HG02870 (cell line): ENCODE measurements around the gene DMD.
"Not testable (repeated sequence)": the region's sequence is repeated elsewhere in the genome, so short reads cannot be mapped to it uniquely, and the experiment has no call there.

Experiments
- ATAC-seq: cut with Tn5 transposase; IDR thresholded peaks from one replicate; pipeline ENCODE4 v1.9.1; 2021; ENCODE audit warnings: mild to moderate bottlenecking, moderate library complexity; ENCODE audit not compliant: unreplicated experiment

Gene DMD

DNA sequence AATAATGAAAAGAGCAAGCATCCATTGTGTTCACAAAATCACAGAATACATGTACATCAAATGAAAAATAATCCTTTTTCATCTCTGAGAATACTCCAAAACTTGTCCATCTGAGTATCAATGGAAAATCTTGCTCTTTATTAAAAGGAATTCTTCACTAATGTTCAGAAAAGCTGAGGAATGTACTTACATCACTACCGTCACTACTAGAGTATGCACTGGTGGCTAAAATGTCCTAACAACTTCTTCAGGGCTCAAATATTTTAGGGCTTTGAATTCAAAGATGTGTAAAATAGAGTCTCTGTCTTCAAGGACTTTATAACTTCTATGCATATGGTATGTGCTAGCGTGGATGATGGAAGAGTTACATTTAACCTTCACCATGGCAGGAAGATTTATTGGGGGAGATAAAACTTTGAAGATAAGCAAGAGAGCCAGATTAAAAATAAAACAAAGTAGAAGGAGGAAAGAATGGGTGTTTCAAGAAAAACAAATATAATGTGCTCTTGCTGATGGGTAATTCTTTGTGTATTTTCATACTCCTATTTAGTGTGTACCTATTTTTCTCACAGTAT lies 55.1 kb downstream of the DMD start:
- no peak for ATAC-seq

DNA sequence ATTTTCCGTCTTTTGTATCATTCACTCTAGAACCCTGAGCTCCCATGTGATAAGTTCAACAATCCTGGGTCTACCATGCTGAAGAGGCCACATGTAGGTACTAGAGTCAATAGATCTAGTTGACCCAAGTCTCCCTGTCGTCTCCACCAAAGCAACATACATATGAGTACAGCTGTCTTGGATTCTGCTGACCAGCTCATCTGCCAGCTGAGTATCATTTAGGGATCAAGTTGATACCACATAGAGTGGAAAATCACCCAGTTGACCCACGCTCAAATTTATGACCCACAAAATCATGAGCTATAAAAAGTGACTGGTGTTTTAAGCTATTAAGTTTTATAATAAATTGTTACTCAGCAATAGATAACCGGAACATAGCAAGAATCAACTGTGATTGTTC lies 61.8 kb downstream of the DMD start:
- no peak for ATAC-seq

DNA sequence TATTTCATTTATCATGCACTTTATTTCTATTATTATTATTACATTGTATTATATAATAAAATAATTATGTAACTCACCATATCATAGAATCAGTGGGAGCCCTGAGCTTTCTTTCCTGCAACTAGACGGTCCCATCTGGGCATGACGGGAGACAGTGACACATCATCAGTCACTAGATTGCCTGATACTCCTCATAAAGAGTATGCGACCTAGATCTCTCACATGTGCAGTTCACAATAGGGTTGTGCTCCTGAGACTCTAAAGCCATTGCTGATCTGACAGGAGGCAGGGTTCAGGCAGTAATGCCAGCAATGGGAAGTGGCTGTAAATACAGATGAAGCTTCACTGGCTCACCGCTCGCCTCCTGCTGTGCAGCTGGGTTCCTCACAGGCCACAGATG lies 62.3 kb downstream of the DMD start:
- ATAC-seq: no peak

DNA sequence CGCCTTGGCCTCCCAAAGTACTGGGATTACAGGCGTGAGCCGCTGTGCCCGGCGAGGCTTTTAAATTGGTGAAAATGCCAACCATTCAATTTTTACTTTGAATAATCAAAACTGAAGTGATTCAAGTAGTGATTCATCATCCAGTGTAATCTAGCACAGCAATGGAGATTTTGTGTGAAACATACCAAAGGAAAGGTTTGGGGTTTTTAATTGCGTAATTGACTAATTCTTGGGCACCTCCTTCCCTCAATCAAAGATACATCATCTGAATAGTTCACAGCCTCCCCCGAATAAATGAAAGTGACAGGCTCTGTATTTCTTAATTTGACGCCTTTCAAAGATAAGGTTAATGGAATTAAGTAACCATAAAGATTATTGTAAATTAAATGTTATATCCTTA lies 69.0 kb downstream of the DMD start:
- no peak for ATAC-seq

DNA sequence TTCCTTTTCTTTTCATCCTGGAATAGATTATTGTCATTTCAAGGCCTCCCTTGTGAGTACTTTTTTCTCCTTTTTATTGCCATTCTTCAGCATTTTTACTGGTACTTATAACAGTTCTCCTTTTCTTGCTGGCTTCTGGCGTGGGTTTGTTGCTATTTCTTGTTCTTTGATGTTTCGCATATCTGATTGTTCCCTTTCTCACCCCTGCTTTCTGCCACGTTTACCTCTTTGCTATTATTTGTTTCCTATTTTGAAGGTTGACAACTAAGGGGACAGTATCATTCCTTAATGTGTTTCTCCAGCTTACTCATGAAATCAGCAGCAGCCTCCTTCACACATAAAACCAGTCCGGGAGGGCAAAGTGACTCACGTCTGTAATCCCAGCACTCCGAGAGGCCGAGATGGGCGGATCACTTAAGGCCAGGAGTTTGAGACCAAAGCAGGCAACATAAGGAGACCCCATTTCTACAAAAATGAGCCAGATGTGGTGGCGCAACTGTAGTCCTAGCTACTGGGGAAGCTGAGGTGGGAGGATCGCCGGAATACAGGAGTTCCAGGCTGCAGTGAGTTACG lies 72.6 kb downstream of the DMD start:
- no peak for ATAC-seq

DNA sequence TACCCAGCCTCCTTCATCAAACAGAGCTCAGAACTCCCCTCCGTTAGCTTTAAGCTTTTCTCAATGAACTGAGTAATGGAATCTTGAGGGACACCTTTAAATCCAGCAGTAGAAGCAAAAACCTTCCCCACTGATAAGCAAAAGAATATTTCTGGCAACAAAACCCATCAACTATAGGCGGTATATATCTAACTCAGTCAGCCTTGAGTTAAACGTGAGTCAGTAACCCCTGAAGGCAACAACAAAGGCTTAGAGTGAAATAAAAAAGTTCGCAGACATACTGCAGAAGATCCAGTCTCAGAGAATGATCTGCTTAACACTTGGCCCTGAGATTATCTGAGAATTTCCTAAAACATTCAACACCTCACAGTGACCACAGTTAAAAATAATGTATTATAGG lies 77.2 kb downstream of the DMD start:
- no peak for ATAC-seq

DNA sequence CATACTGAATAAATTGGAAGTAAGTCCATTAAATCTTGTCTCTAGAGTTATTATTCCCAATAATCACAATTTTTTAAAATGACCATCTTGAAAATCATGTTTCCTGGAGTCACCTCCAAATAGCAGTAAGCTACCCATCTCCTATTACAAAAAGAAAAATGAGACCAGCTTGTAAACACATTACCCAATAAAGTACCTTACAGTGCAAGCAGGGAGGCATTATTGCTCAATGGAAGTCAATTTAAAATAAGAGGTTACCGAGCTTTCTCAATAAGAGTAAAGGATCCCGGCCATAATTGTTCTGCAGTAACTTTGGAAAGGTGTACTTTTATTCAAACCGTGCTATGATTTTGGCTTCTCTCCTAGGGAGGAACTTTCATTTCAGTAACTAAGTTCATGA lies 78.0 kb downstream of the DMD start:
- no peak for ATAC-seq

DNA sequence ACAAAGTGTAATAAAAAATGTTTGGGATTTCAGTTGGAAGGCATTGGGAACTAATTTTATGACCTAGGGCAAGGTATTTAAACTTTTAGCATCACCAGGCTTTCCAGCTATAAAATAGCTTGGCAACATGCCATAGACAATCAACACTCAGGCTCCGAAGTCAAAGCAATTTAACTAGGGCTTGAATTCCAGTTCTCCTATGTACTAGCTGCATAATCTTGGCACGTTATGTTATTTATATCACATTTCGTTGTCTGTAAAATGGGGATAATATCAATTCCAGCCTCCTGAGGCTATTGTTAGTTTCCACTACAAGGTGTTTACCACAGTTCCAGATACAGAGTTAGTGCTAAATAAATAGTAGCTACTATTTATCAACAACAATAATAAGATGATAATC lies 78.8 kb downstream of the DMD start:
- no peak for ATAC-seq

DNA sequence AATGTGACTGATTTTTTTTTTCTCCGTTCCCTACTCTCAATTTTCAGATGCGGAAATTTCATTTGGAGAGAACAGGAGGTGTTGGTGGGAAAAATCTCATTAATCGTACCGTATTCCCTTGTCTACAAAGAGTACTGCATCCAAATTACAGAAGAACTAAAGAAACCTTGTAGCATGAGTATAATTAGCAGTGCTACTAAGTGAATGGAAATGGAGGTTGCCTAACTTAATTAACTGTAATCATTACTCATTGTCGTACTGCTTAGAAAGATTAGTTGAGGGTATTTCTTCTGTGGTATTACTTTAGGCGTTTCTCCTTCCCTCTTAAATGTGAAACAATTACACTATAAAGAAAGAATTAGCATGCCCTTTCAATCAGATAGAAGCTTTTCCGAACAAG lies 81.7 kb downstream of the DMD start:
- ATAC-seq: no peak

DNA sequence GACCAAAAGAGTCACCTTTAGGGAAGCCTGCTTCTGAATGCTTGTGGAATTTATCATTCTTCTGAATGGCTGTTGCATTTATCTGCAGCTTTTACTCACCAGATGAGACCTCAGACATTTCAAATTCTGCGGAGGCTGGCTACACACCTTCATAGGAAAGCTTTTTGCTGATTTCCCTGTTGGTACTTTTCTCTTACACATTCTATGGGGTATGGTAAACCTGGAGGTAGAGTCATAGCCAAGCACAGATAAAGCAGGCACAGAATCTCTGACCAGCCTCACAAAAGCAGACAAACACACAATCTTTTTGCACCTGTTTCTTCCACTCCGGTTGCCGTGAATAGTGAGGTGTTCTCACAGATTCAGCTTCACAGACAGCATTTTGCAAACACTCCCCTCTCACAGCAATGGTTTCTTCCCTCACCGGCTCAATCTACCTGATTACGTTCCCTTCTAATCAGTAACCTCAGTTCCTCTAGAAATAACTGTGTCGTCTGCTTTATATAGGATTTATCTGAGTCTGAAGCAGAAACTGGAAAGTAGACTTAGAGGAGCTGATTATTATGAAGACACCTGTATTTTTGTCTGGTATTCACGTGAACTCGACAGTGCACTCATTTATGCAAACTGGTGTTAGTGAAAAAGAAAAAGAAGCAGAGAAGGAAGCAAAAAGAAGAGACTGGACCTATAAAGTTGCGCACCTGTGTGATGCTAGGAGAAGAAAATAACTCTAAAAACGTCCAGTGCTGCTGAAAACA lies 83.1 kb downstream of the DMD start:
- no peak for ATAC-seq

DNA sequence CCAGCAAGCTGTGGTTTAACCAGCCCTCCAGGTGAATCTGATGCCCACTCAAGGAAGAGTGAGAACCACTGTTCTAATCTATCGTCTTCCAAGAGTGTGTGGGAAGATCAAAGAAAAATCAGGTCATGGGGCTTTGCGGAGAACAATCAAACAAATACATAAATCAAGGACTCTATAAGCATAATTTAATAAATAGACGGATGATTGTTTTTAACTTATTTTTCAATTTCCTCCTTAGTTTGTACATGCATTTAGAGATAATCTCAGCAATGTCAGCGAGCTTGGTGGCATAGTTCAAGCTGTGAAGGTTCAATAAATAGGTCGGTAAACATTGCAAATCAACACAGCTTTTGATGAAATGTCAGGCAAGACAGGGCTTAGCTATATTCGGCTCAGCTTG lies 84.9 kb downstream of the DMD start:
- no peak for ATAC-seq

DNA sequence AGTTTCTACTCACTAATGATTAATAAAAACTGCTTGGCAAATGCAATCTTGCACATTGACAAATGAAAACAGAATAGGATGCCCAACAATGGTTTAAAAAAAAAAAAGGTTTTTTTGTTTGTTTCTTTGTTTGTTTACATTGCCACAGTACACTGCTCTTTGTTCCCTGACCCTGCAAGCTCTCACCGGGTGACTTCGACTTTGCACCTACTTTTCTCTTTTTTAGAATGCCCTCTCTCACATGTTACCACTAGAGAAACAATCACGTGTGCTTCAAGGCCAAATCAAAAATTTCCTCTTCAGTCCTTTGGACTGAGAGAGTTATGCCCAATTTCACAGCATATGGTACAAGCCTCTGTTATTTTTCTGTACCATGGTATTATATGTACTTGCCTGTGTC lies 101.5 kb downstream of the DMD start:
- ATAC-seq: no peak

DNA sequence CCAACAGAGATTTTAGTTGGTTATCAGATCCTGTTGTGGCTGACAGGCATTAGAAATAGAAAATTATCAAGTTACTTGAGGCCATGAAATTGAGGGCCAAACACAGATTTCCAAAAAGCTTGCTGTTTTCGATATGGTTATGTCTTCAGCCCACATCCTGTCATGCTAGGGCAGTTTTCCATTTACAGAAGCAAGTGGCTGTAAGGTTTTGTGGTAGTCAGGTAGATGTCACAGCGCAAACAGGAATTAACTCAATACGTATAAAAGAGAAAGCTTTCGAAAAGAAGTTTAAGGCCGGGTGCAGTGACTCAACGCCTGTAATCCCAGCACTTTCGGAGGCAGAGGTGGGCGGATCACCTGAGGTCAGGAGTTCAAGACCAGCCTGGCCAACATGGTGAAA lies 104.6 kb downstream of the DMD start:
- no peak for ATAC-seq

DNA sequence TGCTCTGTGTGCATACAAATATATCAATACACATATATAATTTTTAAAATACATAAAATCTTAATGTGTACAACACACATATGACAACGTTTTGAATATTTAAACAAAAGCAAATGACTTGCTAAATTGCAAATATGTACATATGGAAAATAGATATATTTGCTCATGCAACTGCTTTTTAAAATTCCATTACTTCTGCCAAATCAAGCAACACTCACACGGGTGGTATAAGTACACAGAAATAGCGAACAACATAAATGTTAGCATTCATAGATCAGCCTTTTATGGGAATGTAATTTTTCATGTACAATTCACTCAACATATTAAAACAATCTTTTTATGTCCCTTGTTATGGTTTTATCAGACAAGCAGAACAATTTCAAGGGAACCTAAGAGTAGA lies 116.3 kb downstream of the DMD start:
- no peak for ATAC-seq

DNA sequence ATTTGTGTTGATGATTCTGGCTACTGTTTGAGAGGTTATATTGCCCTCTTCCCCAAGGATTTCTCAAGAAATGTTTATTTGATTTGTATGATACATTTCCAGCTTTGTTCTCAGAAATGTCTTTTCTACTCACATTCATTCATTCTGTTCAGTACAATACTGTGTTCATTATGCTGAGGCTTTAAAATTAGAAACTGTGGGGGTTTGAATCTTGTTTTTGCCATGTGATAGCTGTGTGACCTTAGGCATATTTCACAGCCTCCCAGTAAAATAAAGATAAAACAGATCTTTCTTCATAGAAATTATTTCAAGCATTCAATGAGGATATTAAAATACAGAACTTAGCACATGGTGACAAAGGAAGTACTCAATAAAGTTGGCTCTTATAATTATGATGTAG lies 123.9 kb downstream of the DMD start:
- no peak for ATAC-seq

DNA sequence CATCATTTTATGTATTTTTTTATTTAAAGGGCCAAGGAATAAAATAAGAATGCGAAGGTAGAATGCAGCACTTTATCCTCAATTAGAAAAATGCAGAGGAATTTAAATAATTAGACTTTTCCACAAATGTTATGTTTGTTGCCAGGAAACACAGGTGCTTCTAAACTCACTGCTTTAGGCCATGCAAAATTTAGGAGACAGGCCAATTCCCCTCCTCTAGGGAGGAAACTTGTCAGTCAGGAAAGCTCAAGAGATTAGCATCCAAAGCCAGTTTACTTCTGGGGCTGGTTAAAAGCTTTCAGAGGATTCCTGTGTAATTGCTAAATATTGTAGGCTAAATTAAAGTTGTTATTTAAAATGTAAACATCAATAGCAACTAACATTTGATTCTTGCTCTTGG lies 124.5 kb downstream of the DMD start:
- no peak for ATAC-seq

DNA sequence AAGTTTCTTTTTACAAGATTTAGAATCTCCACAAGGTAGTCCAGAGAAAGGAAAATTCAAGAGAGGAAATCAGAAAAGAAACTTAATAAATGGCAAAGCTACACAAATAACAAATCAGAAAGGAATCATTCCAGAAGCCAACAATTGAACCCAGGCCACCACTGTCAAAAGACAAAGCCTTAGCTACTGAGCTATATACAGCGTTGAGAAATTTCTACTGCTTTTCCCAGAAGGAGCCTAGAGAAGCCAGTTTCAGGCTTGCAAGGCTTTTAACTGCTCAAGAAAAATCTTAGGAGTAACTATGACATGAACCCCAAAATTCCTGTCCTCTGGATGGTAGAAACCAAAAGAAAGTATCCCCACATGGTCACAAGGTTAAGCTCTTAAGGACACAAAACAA lies 129.0 kb downstream of the DMD start:
- ATAC-seq: no peak

DNA sequence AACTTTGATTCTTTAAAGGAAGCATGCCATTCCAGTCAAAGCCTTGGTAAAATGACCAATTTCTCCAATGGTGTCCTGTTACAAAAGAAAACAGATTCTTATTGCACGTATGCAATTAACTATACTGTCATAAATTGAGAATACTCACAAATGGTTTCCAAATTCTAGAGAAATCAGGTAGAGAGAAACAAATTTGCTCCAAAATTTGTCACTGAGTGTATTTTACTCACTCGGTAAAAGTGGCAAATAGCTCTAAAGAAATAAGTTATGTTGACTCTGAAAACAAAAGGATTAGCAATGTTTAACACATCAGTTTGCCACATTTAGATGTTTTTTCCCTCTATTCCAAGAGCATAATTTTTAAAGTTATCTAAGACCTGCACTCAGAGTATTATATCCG lies 133.1 kb downstream of the DMD start:
- ATAC-seq: no peak

DNA sequence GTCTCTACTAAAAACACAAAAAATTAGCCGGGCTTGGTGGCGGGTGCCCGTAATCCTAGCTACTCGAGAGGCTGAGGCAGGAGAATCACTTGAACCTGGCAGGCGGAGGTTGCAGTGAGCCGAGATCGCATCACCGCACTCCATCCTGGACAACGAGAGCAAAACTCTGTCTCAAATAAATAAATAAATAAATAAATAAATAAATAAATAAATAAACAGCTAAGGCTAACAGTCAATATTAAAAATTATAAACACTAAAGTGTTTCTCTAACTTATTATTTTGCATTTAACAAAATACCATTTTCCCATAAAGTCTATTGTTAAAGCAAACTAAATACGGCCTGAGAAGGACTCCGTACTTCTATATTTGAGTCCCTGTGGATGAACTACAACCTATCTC lies 137.7 kb downstream of the DMD start:
- ATAC-seq: not testable (repeated sequence)

DNA sequence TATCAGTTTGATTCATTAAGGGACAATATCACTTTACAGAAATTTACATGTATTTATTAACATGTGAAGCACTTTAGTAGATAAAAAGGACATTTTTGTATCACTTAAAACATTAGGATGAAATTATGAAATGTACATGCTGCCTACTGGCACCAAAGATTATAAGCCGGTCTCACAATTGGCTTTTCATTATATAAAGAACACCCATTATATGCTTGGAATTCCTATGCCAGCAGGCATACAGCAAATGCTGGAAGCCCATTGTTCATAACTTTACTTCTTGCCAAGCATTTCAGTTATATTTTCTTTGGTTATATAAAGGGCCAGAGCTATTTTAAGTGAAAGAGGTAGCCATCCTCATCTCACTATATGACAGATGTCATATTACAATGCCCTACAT lies 145.9 kb downstream of the DMD start:
- ATAC-seq: no peak

DNA sequence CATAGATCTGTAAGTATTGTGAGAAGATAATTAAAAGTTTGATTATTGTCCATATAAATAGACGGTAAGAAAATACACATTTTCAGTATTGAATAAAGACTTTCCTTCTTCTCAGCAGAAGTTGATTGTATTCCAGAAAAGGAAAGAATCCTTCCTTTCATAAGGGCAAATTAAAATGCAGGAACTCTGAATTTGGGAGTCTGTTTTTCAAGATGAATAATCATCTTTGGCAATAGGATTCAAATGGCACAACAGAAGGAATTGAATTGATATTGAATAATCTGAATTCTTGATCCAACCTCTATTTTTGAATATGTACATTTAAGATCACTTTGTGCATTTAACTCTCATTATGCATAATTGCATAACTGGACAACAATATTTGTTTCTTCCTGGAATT lies 149.3 kb downstream of the DMD start:
- no peak for ATAC-seq

DNA sequence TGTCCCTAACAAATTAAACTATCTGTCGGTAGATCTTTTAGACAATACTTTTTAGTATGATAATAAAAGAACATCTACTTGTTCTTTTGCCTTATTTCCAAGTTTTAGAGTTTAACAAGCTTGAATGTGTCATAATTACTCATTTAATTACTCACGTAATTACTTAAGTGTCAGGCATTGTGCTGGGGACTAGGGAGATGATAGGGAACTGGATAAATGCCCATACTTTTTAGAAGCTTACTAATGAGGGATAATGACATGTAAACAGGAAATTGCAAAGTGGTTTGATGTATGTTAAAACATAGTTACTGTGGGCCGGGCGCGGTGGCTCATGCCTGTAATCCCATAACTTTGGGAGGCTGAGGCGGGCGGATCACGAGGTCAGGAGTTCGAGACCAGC lies 158.3 kb downstream of the DMD start:
- no peak for ATAC-seq

DNA sequence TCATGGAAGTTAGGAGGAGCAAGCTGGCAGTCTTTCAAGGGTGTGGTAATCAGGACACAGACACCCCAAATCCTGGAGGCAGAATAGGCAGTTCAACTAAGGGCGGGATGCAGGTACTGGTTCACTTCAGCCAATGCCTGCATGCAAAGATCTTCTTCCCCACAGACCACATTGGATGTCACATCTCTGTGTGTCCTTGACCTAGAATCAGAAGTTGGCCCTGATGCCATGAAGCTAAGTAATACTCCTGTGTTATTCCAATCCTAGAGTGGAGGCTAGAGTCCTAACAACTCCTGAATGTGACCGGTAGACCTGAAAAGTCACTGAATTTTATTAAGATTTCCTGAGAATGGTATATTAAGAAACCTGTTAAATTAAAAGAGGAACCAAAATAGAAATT lies 165.5 kb downstream of the DMD start:
- no peak for ATAC-seq
